Embryonic facial prominence (tissue), 1 donor: ENCODE data around the gene CYP2W1.
"Not testable (repeated sequence)": the region's sequence is repeated elsewhere in the genome, so short reads cannot be mapped to it uniquely, and the experiment has no call there.

ENCODE experiments used
- DNase-seq: peaks from one replicate; pipeline ENCODE4 v3.0.0-alpha.2; 2016; ENCODE audit errors: extremely low spot score

CYP2W1 gene

DNA sequence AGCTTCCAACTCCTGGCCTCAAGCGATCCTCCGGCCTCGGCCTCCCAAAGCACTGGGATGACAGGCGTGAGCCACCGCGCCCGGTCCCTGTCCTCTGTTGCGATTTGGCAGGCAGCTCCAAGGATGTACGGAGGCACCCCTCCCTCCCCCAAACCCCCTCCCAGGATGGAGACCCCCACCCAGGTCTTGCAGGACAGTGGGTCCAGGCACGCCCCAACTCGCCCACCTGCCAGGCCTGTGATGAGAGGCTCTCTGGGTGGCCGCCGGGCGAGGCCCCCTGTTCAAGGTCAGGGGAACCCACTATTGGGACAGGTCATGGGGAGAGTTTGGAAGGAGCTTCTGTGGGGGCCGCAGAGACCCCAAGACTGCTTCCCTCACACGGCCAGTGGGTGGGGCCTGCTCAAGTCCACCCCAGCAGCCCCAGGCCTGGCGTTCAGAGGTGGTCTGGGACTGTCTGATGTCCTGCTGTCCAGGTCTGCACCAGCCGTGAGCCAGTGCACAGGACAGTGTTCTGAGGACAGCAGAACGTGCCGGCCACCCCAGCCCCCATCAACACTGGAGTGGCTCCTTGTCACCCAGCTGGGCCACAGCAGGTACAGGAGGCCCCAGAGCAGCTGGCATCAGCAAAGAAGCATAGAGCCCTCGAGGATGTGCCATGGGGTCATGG is 31.0 kb upstream of the CYP2W1 start:
- no peak for DNase-seq

DNA sequence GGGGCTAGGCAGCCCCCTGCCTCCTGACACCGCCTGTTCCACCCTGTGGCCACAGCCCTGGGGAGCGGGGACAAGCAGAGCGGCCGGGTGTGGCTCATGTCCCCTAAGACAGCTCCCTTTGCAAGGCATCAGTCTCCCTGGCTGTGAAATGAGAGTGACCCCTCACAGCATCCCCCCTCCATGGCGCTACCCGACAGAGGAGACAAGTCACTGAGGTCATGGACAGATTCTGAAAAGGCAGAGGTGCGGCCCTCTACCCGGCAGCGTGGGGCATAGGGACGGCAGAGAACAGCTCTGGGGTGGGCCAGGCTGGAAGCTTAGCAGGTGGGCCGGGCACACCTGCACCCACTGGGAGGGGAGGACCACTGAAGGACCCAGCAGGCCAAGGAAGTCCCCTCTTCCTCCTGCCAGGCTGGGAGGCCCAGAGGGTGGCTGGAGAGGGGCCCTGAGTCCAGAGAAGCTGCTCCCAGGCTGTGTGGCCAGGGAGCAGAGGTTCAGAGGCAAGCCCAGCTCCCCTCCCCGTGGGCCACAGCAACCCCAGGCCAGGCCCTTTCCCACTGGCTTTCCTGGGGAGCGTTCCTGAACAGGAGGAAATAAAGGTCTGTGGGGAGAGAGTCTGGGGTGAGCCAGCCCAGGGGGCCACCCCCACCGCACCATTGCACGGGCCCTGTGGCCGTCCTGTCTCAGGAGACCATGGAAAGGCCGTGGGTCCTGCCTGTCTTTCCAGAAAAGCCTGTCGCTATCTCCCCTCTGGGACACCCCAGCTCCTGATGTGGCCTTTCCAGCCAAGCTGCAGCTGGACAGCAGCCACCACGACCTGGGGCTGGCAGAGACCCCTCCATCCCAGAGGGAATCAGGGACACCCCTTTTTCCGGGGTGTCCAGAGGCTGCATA is 30.2 kb upstream of the CYP2W1 start:
- no peak for DNase-seq

DNA sequence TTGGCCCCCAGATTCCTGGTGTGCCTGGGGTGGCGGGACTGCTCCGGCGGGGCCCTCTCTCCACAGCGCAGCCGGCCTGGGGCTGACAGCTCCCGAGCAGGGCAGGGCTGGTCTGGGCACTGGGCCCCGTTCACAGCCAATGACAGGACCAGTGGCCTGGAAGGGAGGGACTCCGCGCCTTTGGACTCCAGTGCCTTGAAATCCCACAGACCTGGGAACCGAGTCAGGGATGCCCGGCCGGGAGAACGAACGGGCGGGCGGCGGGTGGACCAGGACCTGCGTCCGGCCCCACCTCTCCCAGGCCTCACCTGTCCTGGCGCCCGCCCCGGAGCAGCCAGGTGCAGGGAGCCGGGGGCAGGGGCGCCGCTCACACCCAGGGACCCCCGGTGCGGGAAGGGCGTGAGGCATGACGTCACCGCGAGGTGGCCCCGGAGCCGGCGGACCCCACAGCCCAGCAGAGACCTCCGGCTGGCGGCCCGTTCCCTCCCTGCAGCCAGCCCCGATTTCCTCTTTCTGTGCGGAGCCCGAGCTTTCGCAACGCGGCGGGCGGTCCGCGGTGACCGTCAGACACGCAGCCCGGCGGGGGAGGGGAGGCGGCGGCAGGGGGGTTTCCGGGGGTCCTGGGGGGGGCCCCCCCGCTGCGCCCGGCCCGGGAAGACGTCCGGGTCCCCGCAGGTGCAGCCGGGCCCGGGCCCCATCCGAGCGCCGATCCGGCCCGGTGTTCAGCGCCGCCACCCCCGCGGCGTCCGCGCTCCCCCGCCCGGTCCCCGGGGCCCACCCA is 29.2 kb upstream of the CYP2W1 start:
- DNase-seq, result no peak

DNA sequence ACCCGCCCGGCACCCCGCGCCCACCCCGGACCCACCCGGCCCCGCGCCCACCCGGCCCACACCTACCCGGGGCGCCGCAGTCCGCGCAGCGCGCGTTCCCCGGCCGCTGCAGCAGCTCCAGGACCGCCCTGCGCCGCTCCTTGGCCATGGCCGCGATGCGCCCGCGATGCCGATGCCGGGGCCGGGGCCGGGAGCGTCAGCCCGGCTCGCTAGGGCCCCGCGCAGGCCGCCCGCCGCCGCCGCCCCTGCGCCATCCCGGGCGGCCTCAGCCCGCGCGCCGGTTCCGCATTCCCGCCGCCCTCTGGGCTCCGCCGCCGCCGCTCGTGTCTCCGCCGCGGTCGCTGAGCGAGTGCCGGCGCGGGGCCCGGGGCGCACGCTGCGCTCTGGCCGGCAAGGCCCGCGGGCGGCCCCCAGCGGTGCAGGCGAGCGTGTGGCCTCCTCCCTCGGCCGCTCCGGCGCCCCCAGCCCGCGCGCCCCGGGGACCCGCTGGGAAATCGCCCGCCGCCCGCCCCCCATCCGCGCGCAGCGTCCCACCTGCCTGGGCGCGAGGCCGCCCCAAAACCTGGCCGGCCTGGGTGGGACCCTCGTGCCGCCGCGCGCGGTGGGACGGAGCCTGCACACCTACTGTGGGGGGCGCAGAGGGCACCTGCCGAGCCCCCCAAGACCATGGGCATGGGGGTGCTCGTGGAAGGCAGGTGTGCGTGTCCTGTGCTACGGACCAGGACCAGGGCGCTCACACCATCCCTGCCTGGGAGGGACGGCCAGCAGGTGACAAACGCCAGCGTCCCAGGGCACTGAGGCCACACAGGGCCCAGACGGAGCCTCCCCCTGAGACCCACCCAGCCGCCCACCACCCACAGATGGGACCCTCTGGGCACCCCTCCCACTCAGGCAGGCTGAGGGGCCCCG is 28.4 kb upstream of the CYP2W1 start, which contains the start of gene ADAP1:
ADAP1 (minus strand) TSS at position 351 of the 909 bp plus-strand sequence; CDS start at position 148, 203 bp downstream.
- no peak for DNase-seq

DNA sequence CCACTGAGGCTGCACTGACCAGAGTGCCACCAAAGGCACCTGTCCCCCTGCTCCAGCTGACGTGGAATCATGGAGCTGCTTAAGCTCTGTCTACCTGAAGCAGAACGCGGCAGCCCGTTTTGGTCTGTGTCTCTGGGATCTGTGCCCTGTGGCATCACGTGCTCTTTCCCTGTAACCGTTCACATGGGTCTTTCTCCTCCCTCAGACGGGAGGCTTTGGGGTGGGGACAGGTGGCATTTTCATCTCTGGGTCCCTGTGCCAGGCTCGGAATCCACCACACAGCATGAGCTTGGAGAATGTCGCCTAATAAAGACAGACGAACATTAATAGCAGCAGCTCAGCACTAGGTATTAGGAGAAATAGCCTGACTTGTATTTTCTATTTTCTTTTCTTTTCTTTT is 26.9 kb upstream of the CYP2W1 start:
- no peak for DNase-seq

DNA sequence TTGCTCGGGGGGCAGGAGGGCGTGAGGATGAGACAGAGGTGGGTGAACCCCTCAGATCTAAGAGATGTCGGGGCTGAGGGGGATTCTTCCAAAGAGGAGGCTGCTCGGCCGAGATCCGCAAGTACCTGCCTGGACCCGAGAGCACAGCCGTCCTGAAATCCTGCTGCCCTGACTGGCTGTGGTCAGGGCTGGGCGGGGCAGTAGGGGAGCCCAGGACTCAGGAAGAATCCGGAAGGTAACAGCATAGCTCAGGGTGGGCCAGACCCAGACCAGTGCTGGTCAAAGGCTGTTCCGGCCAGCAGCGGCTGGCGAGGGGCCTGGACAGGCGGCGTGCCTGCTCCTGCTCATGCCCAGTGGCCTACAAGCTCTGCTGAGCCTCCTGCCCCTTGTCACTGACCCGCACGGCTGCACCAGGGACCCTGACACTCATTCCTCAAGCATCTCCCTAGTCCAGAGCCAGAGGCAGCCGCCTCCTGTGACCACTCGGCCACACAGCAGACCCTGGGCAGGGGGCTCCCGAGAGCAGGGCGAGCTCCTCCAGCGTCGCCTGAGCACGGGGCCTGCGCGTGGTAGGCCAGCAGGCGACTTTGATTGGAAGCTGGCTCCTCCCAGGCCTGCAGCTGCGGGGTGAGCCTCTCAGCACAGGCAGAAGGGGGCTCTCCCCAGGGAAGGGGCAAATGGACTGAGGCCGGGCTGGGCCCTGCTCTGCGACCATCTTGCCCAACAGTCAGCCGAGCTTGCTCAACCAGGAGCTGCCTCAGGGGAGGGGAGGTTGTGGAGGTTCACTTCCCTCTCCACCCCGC is 25.4 kb upstream of the CYP2W1 start:
- DNase-seq, result no peak

DNA sequence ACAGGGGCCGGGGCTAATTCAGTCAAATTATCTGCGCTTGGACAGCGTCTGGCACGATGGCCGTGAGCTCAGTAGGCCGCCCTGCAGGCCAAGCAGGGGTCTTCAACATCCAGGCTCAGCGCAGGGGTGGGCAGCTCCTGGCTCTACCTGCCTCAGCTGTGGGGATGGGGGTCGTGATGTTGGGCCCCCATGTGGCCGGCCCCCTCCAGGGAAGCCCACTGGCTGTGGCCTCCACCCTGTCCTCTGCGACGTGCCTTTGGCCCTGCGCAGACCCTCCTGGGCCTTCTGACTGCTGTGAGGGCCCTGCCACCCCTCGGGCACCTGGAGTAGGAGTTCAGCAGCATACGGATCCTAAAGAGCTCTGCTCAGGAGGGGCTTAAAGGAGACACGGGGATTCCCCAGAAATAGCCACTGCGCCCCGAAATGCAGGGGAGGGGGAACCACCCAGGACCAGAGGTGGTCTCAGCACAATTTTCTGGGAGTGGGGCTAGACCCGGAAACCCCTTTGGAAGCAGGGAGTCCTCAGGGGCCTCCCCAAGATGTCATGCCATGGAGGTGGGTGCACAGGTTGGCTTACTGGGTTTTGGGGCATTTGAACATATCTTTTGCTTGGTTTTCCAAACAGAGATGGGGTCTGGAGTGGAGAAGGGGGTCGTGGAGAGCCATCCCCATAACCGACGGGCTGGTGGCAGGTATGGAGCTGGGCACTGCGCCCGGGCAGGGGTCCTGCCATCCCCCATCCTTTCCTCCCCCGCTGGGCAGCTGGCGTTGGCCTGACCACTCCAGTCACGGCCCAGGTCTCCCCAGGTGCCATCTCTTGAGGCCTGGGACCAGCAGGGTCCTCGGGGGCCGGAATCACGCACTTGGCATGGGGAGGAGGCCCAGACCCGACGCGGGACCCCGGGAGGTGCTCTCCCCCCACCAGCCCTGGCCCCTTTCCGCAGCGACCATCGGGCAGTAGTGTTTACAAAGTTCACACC is 24.5 kb upstream of the CYP2W1 start:
- DNase-seq, result no peak

DNA sequence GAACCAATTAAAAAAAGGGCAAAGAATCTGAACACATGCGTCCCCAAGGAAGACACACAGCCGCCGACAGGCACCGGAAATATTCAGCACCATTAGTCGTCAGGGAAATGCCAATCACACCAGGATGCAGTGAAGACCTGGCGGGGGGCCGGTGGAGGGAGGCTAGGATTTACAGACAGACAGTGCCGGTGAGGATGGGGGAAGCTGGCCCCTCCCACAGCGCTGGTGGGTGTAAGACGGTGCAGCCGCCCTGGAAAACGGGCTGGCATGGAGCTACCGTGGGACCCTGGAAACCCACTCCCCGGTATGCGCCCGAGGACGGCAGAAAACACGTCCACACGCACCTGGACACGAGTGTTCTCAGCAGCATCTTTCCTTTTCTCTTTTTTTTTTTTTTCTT is 23.7 kb upstream of the CYP2W1 start:
- DNase-seq, result no peak

DNA sequence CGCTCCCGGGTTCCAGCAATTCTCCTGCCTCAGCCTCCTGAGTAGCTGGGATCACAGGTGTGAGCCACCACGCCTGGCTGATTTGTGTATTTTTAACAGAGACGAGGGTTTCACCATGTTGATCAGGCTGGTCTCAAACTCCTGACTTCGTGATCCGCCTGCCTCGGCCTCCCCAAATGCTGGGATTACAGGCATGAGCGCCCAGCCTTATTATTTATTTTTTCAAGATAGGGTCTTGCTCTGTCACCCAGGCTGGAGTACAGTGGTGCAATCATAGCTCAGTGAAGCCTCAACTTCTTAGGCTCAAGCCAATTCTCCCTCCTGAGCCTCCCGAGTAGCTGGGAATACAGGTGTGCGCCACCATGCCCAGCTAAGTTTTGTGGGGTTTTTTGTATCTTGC is 23.2 kb upstream of the CYP2W1 start:
- DNase-seq, result not testable (repeated sequence)

DNA sequence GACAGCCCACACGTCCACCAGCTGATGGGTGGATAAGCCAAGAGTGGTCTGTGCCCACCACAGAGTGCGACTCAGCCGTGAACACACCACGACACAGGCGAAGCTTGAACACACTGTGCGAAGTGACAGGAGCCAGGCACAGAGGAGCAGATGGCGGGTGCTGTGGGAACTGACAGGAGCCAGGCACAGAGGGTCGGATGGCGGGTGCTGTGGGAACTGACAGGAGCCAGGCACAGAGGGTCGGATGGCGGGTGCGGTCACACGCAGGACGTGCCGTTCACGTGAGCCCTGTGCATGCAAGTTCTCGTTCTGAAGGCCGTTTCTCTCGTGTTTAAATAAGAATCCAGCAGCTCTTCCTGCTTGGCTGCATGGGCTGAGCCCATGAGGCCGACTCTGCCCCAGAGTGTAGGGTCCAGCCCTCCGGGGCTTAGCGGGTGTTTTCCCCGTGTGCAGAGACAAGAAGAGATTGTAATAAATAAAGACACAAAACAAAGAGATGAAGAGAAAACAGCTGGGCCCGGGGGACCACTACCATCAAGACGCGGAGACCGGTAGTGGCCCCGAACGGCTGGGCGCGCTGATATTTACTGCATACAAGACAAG is 22.6 kb upstream of the CYP2W1 start:
- DNase-seq, result no peak

DNA sequence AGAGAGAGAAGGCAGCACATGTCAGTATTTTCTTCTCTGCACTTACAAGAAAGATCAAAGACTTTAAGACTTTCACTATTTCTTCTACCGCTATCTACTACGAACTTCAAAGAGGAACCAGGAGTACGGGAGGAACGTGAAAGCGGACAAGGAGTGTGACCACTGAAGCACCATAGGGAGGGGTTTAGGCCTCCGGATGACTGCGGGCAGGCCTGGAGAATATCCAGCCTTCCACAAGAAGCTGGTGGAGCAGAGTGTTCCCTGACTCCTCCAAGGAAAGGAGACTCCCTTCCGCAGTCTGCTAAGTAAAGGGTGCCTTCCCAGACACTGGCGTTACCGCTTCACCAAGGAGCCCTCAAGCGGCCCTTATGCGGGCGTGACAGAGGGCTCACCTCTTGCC is 22.0 kb upstream of the CYP2W1 start:
- not testable (repeated sequence) for DNase-seq

DNA sequence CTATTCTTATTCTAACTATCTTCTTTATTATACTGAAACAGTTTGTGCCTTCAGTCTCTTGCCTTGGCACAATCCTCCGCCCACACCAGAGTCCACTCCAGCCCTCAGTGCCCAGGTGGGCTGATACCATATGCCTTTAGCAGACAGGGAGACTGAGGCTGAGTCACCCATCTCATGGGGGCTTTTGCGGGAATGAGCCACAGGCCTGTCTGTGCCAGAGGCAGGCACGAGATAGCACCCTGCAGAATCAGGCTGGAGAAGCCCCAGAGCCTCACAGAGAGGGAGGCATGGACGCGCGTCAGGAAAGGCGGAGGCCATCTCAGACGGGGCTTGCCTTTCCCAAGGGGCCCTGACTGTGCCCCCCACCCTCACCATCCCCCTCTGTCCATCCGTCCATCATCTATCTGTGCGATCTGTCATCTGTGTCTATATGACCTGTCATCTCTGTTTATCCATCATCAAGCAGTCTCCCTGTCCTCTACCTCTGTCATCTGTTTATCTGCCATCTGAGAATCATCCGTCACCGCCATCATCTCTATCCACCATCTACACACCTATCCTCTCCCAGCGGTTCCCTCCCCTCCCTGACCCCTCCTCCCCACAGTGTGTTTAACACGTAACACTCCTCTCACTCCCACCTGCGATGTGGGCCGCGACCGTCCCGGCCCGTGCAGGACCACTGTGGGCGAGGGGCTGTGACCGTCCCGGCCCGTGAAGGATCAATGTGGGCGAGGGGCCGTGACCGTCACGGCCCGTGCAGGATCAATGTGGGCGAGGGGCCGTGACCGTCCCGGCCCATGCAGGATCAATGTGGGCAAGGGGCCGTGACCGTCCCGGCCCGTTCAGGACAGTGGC is 21.2 kb upstream of the CYP2W1 start:
- DNase-seq, result no peak

DNA sequence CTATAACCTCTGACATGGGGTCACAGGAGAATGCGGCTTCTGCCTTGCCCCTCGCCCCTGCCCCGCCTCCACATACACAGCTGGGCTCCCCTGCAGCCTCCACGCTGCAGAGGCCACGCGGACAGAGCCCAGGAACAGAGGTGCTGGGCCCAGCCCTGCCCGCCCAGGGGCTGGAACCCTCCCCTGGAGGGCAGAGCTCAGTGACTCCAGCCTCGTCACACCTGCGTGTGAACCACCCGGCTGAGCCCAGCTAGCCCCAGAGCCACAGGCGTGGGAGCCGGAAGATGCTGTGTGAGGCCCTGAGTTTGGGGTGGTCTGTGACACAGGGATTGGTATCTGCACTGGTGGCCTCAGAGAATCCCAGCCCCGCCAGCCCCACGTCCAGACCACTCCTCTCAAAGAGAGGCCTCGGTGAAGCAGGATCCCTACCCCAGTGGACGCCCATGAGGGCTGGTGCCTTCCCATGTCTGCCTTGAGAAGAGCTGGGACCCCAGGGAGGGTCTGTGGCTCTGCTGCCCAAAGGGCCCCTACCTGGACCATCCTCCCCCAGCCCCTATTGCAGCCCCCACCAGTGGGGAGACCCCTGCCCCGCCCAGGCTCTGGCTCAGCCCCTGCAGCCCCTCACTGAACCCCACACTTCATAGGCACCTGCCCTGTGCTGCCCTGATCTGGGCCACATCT is 20.4 kb upstream of the CYP2W1 start:
- no peak for DNase-seq

DNA sequence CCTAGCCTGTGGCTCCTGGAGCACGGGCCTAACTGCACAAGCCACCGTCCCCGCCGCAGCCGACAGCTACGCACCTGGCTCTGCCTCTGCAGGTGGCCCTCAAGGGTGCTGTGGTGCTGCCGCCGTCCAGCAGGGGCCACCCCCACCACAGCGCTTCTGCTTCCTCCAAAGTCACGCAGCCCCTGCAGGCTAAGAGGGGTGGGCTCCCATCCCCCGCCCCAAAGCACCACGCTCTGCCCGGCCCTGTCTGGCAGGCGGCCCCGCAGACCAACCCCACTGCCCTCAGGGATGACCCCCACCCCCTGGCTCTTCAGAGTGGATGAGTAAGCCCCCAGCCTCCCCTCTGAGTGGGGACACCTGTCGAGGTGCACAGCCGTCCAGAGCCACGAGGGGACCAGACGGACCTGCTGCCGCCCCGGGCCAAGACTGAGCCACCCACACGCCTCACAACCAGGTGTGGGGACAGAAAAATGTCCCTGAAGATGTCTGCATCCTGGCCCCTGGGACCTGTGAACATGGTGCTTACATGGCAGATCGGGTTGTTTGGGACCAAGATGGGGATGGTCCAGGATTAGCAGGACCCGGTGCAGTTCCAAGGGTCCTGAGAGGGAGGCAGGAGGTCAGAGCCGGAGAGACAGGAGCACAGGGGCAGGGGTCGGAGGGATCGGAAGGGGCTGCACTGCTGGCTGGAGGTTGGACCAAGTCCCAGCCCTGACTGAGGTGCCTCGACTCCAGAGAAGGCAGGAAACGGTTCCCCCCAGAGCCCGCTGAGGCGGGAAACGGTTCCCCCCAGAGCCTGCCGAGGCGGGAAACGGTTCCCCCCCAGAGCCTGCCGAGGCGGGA is 19.5 kb upstream of the CYP2W1 start:
- DNase-seq, result no peak

DNA sequence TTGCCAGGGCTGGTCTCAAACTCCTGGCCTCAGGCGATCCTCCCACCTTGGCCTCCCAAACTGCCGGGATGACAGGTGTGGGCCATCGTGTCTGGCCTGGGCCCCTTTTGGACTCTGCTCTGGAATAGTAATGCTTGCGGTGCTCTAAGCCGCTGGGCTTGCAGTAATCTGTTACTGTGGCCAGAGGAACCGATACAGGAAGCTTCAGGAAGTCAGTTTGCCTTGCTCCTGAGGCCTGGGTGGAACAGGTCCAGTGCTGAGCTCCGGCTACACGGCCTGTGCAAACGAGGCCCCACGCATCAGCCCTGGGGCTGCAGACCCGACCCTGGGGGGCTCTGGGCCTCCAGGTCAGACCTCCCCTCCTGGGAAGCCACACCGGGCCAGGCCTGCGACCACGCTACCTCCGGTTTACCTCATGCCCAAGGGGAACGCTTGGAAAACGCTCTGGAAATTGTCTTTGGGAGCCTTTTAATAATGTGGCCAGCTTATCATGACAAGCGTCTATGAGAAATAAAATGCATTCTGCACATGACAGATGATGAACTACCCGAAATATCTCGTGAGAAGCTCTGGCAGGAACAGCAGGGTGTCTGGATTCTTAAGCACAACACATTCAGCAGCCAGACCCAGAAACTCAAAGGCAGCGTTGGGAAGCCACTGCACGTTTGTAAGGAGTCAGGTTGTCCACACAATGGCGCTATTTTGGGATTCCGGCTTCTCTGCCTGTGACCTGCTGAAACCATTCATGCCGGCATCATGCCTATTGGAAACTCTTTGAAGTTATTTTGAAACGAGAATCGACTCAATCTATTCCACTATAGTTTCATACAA is 18.4 kb upstream of the CYP2W1 start:
- DNase-seq, result no peak
